ENCODE results near the gene GATA3.
A peak's percentile ranks its signal among the peaks of the same experiment; 100 is the strongest.

GATA3 gene

DNA sequence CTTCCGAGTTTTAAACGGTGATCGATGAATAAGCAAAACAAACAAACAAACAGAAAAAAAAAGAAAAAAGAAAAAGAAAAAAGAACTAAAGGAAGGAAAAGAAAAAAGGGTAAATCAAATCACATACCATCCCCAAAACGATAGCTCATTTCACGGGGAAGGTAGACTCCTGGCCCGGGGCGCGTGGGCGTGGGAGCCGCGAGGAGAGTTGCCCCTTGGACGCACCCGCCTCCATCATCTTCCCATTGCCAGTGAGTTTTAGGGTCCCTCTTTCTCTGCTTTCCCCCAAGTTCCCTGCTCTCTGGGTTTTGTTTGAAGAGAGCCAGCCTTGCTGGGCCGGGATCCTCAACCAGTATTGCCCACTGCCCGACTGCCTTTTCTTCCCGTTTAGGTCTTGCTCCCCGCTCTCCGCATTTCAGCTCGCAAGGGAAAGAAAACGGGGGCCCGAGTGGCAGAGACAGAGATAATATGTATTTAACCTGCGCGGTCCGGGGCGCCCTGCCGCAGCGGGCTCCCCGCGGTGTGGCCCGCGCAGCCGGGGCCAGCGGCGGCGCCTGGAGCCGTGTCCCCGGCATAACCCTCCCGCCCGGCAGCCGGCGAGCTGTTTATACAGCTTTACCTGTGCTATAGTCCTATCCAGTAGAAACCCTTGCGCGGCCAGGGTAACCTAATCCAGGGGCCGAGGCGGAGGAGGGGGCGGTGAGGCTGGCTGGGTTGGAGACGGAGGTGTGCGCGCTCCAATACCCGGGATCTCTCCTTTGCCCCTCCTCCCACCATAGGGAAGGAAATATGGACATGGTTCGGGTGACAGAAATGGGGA, 5.2 kb upstream of the GATA3 start:
- H3K4me3 ChIP-seq (replicated peaks; ENCODE audit: low read depth, low read length), result peak overlapping the region; percentile 50
- TF ChIP-seq, protein P1, sequence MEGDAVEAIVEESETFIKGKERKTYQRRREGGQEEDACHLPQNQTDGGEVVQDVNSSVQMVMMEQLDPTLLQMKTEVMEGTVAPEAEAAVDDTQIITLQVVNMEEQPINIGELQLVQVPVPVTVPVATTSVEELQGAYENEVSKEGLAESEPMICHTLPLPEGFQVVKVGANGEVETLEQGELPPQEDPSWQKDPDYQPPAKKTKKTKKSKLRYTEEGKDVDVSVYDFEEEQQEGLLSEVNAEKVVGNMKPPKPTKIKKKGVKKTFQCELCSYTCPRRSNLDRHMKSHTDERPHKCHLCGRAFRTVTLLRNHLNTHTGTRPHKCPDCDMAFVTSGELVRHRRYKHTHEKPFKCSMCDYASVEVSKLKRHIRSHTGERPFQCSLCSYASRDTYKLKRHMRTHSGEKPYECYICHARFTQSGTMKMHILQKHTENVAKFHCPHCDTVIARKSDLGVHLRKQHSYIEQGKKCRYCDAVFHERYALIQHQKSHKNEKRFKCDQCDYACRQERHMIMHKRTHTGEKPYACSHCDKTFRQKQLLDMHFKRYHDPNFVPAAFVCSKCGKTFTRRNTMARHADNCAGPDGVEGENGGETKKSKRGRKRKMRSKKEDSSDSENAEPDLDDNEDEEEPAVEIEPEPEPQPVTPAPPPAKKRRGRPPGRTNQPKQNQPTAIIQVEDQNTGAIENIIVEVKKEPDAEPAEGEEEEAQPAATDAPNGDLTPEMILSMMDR (IDR thresholded peaks at IDR 0.05; ENCODE audit: insufficient read depth, low read length, poor library complexity, severe bottlenecking), result no peak
- peak; percentile 44 for DNase-seq (ENCODE audit: extremely low read depth, insufficient read length)
- peaks cover 3% of the 10 kb centered on the region for H3K27me3 ChIP-seq (replicated peaks; ENCODE audit: control insufficient read depth, insufficient read depth, low read length)
- H3K36me3 ChIP-seq (ENCODE audit: control insufficient read depth, insufficient read depth, low read length), result no peaks in the 10 kb centered on the region

DNA sequence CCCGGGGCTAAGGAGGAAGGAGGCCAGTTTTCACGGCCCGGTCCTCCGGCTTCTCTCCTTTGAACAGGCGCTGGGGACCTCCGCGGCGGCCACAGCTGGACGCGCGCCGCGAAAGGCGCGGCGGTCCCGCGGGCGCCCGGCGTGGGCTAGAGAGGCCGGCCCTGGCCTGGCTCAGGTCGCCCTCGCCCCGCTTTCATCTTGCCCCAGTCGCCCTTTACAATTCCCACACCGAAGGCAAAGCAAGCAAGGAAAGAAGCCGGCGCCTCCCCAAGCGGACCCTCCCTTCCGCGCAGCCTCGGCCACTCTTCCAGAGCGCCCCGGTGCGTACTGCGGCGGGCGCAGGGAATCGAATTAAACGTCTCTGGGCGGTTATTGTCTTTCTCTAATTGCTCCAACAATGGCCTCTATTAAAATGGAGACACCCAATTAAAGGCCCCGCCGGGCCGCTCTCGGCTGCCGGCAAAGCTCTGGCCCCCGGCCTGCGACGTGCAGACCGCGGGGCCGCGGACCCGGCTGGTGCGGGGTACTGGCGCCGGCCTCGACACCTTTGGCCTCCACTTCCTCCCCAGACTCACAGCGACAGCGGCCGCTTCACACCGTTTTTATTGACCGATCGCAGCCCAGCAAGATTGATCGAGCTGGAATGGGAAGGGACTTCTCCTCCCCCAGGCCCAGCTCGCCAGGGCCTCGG, 4.5 kb upstream of the GATA3 start:
- TF ChIP-seq, protein P1 (IDR thresholded peaks at IDR 0.05; ENCODE audit: insufficient read depth, low read length, poor library complexity, severe bottlenecking), result no peak
- Histone ChIP-seq H3K36me3 (ENCODE audit: control insufficient read depth, insufficient read depth, low read length) (no peaks in the 10 kb centered on the region), H3K27me3 (replicated peaks; ENCODE audit: control insufficient read depth, insufficient read depth, low read length) (peaks cover 3% of the 10 kb centered on the region), H3K4me3 (replicated peaks; ENCODE audit: low read depth, low read length) (peak overlapping the region; percentile 50)
- DNase-seq (ENCODE audit: extremely low read depth, insufficient read length), result no peak

DNA sequence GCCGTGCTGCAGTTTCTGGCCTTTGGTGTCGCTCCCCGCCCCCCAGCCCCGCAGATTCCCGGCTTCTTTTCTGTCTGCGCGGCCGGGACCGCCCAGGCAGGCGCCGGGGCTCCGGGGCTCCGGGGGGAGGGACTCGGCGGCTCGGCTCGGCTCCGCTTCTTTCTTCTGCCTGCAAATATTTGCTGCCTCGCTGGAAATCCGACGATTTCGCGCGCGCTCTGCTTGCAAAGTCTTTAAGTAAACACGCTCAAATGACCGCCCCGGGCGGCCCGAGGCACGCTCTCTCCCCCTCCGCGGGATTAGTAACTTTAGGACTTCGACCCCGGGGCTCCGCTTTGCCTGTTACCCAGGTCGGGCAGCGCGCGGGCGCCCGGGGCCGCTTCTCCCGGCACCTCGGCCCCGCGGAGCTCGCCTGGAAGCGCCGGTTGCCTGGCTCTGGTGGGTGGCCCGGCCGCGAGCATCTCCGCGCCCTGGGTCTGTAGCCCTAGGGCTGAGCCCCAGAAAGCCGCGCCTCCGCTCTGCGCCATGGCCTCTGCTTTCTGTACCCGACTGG, 3.9 kb upstream of the GATA3 start:
- TF ChIP-seq, protein P1 (IDR thresholded peaks at IDR 0.05; ENCODE audit: insufficient read depth, low read length, poor library complexity, severe bottlenecking), result no peak
- H3K27me3 ChIP-seq (replicated peaks; ENCODE audit: control insufficient read depth, insufficient read depth, low read length), result peaks cover 1% of the 10 kb centered on the region; the same call in 1 of the 2 replicates
- DNase-seq (ENCODE audit: extremely low read depth, insufficient read length), result peak; percentile 62
- H3K36me3 ChIP-seq (ENCODE audit: control insufficient read depth, insufficient read depth, low read length), result no peaks in the 10 kb centered on the region
- peak overlapping the region; percentile 50 for H3K4me3 ChIP-seq (replicated peaks; ENCODE audit: low read depth, low read length)

DNA sequence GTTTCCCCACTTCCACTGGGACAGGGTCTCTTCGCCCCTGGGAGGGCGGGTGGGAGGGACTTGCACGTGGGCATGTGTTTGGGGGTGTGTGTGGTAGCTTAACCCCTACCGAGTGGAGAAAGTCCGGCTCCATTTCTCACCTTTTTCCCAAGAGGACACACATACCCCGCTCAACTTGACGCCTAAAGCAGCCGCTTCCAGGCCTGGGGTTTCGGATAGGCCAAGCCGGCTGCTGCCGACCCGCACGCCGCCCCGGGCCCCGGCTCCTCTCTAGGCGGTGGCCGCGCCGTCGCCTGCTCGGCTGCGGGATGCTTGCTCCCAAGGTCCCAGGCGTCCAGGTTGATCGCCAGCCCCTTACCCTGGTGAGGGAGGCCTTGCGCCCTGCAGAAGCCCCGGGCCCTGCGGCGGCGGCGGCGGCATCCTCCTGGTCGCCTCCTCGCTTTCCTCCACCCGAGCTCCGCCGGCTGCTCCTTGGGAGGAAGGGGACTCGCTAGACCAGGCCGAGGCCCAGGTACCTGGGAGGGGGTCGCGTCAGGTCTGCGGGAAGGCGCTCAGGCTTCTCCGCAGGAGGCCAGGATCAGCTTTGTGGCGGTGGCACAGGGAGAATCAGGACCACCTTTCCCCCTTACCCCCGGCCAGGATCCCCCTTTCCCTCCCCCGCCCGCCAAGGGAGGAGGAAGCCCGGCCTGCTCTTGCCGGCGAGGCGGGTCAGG, 3.2 kb upstream of the GATA3 start:
- TF ChIP-seq, protein P1 (IDR thresholded peaks at IDR 0.05; ENCODE audit: insufficient read depth, low read length, poor library complexity, severe bottlenecking), result no peak
- peak; percentile 38 for DNase-seq (ENCODE audit: extremely low read depth, insufficient read length)
- H3K4me3 ChIP-seq (replicated peaks; ENCODE audit: low read depth, low read length), result no peak overlapping the region; the same call in 1 of the 2 replicates
- H3K27me3 ChIP-seq (replicated peaks; ENCODE audit: control insufficient read depth, insufficient read depth, low read length), result no peaks in the 10 kb centered on the region
- H3K36me3 ChIP-seq (ENCODE audit: control insufficient read depth, insufficient read depth, low read length), result no peaks in the 10 kb centered on the region

DNA sequence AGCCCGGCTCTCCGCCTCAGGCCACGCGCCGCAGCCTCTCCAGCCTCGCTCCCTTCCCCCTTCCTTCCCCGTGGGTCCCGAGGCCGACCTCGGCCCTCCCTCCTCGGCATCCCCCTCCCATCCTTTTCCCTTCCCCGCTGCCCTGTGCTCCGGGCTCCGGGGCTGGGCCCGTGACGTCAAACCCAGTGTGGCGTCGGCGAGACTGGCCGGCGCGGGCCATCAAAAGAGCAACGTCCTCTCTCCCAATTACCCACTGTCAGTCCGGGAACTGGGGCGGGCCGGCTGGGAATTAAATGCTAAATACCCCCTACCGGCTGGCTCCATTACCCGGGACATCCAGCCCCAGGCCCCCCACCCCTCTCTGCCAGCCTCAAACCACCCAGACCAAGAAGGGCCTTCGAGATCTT, 2.6 kb upstream of the GATA3 start:
- no peak overlapping the region; the same call in 1 of the 2 replicates for H3K4me3 ChIP-seq (replicated peaks; ENCODE audit: low read depth, low read length)
- H3K27me3 ChIP-seq (replicated peaks; ENCODE audit: control insufficient read depth, insufficient read depth, low read length), result no peaks in the 10 kb centered on the region
- no peak for DNase-seq (ENCODE audit: extremely low read depth, insufficient read length)
- TF ChIP-seq, protein P1 (IDR thresholded peaks at IDR 0.05; ENCODE audit: insufficient read depth, low read length, poor library complexity, severe bottlenecking), result no peak
- H3K36me3 ChIP-seq (ENCODE audit: control insufficient read depth, insufficient read depth, low read length), result no peaks in the 10 kb centered on the region

All from GM06990 (cell line).